Psoas muscle (tissue), 8 donors: ENCODE measurements around the gene TXNL1. TPM values are rescaled to one million over a fixed set of nuclear protein-coding genes. Genes with fewer than 3 reads are reported as not detected.

Experiments used
- ATAC-seq, 4 donors: fragments of 200-7000 bp; cut with Tn5 transposase; one replicate each; pipeline ENCODE4 v1.9.1; 2020; ENCODE audit warnings: moderate library complexity in 3 of 4, mild to moderate bottlenecking in 2 of 4
- DNase-seq, 2 donors: peaks; one replicate each; pipeline ENCODE4 v3.0.0-alpha.2; 2020
- H3K27ac ChIP-seq: fragments of 200-600 bp; one replicate; pipeline ENCODE4 v1.8.0; 2022
- H3K27me3 ChIP-seq, 3 donors: fragments of 200-600 bp in 1 of 3; one replicate each; pipeline versions ENCODE4 v1.6.1 to v1.8.0; 2013 to 2022; ENCODE audit warnings: low read length in 2 of 3, mild to moderate bottlenecking in 2 of 3, moderate library complexity in 1 of 3; ENCODE audit not compliant: insufficient read depth in 3 of 3
- H3K36me3 ChIP-seq, 2 donors: fragments of 200-600 bp in 1 of 2; one replicate each; pipeline versions ENCODE4 v1.6.1 to v1.8.0; 2013 to 2022; ENCODE audit warnings: low read depth in 1 of 2, mild to moderate bottlenecking in 1 of 2, moderate library complexity in 1 of 2; ENCODE audit not compliant: insufficient read depth in 1 of 2
- H3K4me1 ChIP-seq: fragments of 200-600 bp; one replicate; pipeline ENCODE4 v1.8.0; 2022
- H3K4me3 ChIP-seq: fragments of 200-600 bp; one replicate; pipeline ENCODE4 v1.8.0; 2022; ENCODE audit warnings: mild to moderate bottlenecking
- H3K9me3 ChIP-seq: fragments of 200-600 bp; one replicate; pipeline ENCODE4 v1.8.0; 2022
- WGBS, 3 donors: extraction: QIAGEN DNeasy Blood & Tissue Kit; methylation state at CpG; one replicate each; pipeline versions ENCODE4 v1.1.6 to v1.1.7; 2013; 5-methylcytosine and 5-hydroxymethylcytosine counted together
- intact Hi-C, 2 donors: fragments of 100-400 bp; cut with DNase I; formaldehyde crosslinking; loops; one replicate each; pipeline versions ENCODE4 v1.11.0 to v1.14.2; 2022
- polyA plus RNA-seq, 3 donors: library from polyadenylated mRNA; stranded (reverse); fragments of 200-250 nt; gene quantifications; one replicate each; pipeline ENCODE4 v1.2.3, GENCODE V29; 2013
- total RNA-seq, 4 donors: library from RNA; stranded (reverse); fragmentation: NEBNext Ultra II Directional in 2 of 4; extraction: Animal tissue kit (Norgen Biotek cat#: 25700) in 2 of 4; gene quantifications; one replicate each; pipeline versions ENCODE4 v1.2.1 to v1.2.4, GENCODE V29; 2021 to 2023
- TF ChIP-seq, protein P1 (sequence below): fragments of 200-600 bp; IDR thresholded peaks from one replicate; pipeline ENCODE4 v1.8.0; 2022; ENCODE audit warnings: antibody characterized with exemption
- donor health status: healthy with polysubstance abuse.
- donor health status: DM: no; HTN: no; CAD: no; lungs with moderate emphysema.
- donor health status: Bipolar disorder and iron deficiency.
- donor health status: healthy.
- donor health status: DM: yes; HTN: yes; CAD: no.
- donor health status: DM: no; HTN: no; CAD: no.
- donor health status: DM: no; HTN: no; CAD: no.
- donor health status: DM: yes; HTN: yes; CAD: no.

The TXNL1 gene
- total and polyA plus RNA-seq, 7 donors: 116 to 186 (median 134) TPM

DNA sequence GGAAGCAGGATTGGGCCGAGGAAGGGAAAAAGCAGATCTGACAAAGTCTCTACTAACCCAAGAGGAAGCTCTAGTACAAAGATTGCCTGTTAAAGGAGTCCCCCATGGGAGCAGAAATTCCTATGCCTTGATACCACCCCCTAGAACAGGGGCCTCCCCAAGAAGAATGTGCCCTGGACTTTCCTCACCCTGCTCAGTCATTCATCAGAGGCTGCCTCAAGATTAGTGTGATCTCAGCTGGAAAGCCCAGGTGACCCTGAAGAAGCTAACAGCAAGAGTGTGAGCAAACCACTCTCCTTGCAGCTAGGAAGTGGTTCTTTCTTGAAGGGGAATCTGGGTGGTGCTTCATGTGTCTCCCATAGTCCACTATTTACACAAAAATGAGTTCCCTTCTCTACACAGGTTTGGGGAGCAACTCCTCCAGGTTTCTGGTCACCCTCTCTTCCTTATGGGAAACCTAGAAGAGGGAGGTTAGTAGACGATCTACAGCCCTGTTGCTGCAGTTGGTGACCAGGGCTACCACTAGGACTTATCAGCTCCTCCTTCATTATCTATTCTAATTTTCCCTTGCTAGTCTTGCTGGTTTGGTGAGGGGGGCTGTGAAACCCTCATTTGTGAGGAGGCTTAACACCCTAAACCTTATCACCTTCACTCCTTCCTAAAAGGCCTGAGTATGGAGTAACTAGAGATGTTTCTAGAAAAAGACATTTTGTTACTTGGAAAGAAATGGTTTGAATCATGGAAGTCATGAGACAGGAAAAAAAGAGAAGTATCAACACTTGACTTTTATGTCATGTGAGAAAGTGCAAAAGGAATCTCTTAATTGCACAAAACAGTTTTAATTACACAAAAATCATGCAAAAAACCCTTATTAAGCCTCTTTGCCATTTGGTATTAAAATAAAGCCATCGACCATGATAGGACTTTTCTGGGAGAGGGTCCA lies 9.8 kb upstream of the TXNL1 start:
- 73 to 80% (median 77%) methylated on average over 3 of the region's 3 CpGs for WGBS, 3 donors
- Histone ChIP-seq H3K27me3 (no peaks in the 10 kb centered on the region), H3K36me3 (no peaks in the 10 kb centered on the region), H3K4me3 (no peak overlapping the region), H3K4me1 (peaks cover 16% of the 10 kb centered on the region), H3K9me3 (no peaks in the 10 kb centered on the region), H3K27ac (no peak overlapping the region)
- ATAC-seq: no peak
- TF ChIP-seq, protein P1, sequence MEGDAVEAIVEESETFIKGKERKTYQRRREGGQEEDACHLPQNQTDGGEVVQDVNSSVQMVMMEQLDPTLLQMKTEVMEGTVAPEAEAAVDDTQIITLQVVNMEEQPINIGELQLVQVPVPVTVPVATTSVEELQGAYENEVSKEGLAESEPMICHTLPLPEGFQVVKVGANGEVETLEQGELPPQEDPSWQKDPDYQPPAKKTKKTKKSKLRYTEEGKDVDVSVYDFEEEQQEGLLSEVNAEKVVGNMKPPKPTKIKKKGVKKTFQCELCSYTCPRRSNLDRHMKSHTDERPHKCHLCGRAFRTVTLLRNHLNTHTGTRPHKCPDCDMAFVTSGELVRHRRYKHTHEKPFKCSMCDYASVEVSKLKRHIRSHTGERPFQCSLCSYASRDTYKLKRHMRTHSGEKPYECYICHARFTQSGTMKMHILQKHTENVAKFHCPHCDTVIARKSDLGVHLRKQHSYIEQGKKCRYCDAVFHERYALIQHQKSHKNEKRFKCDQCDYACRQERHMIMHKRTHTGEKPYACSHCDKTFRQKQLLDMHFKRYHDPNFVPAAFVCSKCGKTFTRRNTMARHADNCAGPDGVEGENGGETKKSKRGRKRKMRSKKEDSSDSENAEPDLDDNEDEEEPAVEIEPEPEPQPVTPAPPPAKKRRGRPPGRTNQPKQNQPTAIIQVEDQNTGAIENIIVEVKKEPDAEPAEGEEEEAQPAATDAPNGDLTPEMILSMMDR: no peak
- intact Hi-C loops: no loop called here
- no peak for DNase-seq

DNA sequence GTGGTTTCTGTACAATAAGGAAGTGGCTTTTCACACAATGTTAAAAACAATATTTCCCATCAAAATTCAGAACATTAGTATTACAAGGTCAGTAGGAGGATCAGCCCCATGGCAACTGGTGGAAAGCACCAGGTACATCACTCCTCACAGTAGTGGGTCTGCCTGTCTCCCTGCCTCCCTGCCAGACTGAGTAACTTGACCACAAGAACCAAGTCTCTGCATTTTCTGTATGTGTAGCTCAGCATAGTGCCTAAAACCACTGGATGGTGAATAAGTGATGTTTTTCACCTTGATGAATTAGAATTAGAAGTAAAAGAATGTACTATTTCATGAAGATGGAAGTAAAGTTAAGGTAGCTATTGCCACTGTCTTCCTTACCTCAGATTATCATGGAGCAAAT lies 8.7 kb upstream of the TXNL1 start:
- DNase-seq: no peak
- Histone ChIP-seq H3K4me1 (peaks cover 8% of the 10 kb centered on the region), H3K4me3 (no peak overlapping the region), H3K27me3 (no peaks in the 10 kb centered on the region), H3K9me3 (no peaks in the 10 kb centered on the region), H3K36me3 (no peaks in the 10 kb centered on the region), H3K27ac (no peak overlapping the region)
- no peak for ATAC-seq
- TF ChIP-seq, protein P1: no peak
- intact Hi-C loops: no loop called here

DNA sequence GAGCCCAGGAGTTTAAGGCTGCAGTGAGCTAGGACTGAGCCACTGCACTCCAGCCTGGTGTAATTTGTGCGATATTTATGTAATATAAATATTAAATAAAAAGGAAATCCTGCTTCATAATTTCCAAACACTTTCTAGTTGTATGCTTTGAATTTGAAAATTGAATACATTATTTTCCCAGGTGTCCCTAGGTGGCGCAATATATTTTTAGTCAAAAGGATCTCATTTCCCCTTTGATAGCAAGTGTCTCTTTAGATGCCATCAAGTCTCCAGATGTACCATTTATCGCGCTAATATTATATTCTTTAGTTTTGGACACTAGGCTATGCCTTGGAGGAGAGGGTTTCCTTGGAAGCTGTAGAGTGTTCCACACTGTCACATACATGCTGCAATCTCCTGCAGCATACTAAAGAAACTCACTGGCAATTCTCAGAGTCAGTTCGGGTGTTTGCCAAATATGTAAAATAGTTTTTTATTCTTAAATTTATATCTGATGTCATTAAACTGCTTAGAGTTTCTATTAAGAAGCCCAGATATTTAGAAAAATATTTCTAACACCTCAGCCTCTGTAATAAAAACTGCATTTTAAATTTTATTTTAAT lies 7.1 kb upstream of the TXNL1 start:
- Histone ChIP-seq H3K27ac (no peak overlapping the region), H3K4me1 (peaks cover 3% of the 10 kb centered on the region), H3K4me3 (no peak overlapping the region), H3K9me3 (no peaks in the 10 kb centered on the region), H3K36me3 (no peaks in the 10 kb centered on the region), H3K27me3 (no peaks in the 10 kb centered on the region)
- 78 to 80% (median 78%) methylated on average over 5 of the region's 5 CpGs for WGBS, 3 donors
- intact Hi-C loops: no loop called here
- ATAC-seq (no peak), DNase-seq (no peak)
- TF ChIP-seq, protein P1: peak; percentile 21

DNA sequence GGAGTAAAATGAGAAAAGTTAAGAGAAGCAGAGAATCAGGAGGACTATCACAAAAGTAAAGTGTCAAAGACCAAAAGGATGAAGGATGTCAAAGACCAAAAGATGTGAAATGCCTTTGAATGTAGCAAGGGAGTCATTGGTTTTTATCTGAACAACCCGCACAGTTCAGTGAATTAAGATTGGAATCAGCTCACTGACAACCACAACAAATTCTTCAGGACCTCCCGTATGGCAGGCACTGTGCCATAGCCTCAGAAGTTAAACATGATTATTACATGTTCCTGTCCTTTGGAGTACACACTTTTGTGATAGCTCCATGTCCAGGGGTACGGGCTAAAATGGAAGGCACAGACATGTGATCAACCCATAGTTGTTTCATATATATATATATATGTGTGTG lies 5.0 kb upstream of the TXNL1 start:
- Histone ChIP-seq H3K4me1 (no peaks in the 10 kb centered on the region), H3K27ac (no peak overlapping the region), H3K9me3 (no peaks in the 10 kb centered on the region), H3K4me3 (no peak overlapping the region), H3K27me3 (no peaks in the 10 kb centered on the region), H3K36me3 (no peaks in the 10 kb centered on the region)
- ATAC-seq (no peak), DNase-seq (no peak)
- intact Hi-C loops: no loop called here
- TF ChIP-seq, protein P1: no peak
- 87 to 92% (median 89%) methylated on average over 3 of the region's 3 CpGs for WGBS, 3 donors
